Mononuclear cell (primary cell): ENCODE results near the gene MGARP. TPM values are rescaled to one million over a fixed set of nuclear protein-coding genes. Genes with fewer than 3 reads are reported as not detected.

Source experiments
- H3K27me3 ChIP-seq: 2 replicates; pipeline ENCODE4 v1.6.0; 2011; ENCODE audit warnings: low read length, control low read depth; ENCODE audit not compliant: insufficient read depth
- H3K4me1 ChIP-seq: 2 replicates; pipeline ENCODE4 v1.5.1; 2011; ENCODE audit warnings: mild to moderate bottlenecking, low read length, control low read depth; ENCODE audit not compliant: insufficient read depth
- H3K4me3 ChIP-seq: 2 replicates; pipeline ENCODE4 v1.5.1; 2011; ENCODE audit warnings: mild to moderate bottlenecking, low read length, moderate library complexity
- H3K9me3 ChIP-seq: 2 replicates; pipeline ENCODE4 v1.5.1; 2011; ENCODE audit warnings: low read depth, mild to moderate bottlenecking, control low read depth, low read length
- total RNA-seq: library from RNA; depleted of rRNA; stranded (reverse); fragments of >200 nt; gene quantifications from one replicate; pipeline ENCODE4 v1.2.3, GENCODE V29; 2012

MGARP gene
- total RNA-seq, 1 donor = not detected

GRCh38 chr4:139301821-139302611 is 22.0 kb upstream of the MGARP start, which contains the start of gene NDUFC1:
TSS of gene NDUFC1 (minus strand) at chr4:139302477. CDS start at chr4:139295798, 6,679 bp downstream.
- H3K4me3 ChIP-seq = peak within 1 kb of the TSS; percentile 92
- H3K4me1 ChIP-seq = peaks cover 30% of the 10 kb centered on the region
- no peaks in the 10 kb centered on the region for H3K27me3 ChIP-seq

GRCh38 chr4:139301113-139301820 is 21.2 kb upstream of the MGARP start, which contains the start of gene NAA15:
TSS of gene NAA15 (plus strand) at chr4:139301505. CDS start at chr4:139301778, 273 bp downstream.
- peaks cover 30% of the 10 kb centered on the region for H3K4me1 ChIP-seq
- no peaks in the 10 kb centered on the region for H3K27me3 ChIP-seq
- H3K9me3 ChIP-seq = no peaks in the 10 kb centered on the region
- H3K4me3 ChIP-seq = peak within 1 kb of the TSS; percentile 92

More at GRCh38 chr4:139301821-139302611, 22.0 kb upstream of the MGARP start, which contains the start of gene NDUFC1:
- no peaks in the 10 kb centered on the region for H3K9me3 ChIP-seq

GRCh38 chr4:139300431-139301112 is 20.5 kb upstream of the MGARP start:
- Histone ChIP-seq H3K27me3 (no peaks in the 10 kb centered on the region), H3K4me3 (peak overlapping the region; percentile 92), H3K9me3 (no peaks in the 10 kb centered on the region), H3K4me1 (peaks cover 35% of the 10 kb centered on the region)

GRCh38 chr4:139299536-139299935 is 19.5 kb upstream of the MGARP start:
- H3K9me3 ChIP-seq = no peaks in the 10 kb centered on the region
- H3K4me1 ChIP-seq = peaks cover 37% of the 10 kb centered on the region
- H3K4me3 ChIP-seq = no peak overlapping the region
- H3K27me3 ChIP-seq = no peaks in the 10 kb centered on the region

- Histone ChIP-seq H3K4me3 (no peak overlapping the region), H3K9me3 (no peaks in the 10 kb centered on the region), H3K4me1 (peaks cover 38% of the 10 kb centered on the region), H3K27me3 (no peaks in the 10 kb centered on the region)
These were observed 17.0 kb upstream of the MGARP start for GRCh38 chr4:139297001-139297410.

GRCh38 chr4:139295942-139296299 is 15.9 kb upstream of the MGARP start:
- no peaks in the 10 kb centered on the region for H3K9me3 ChIP-seq
- H3K27me3 ChIP-seq = no peaks in the 10 kb centered on the region
- H3K4me1 ChIP-seq = peaks cover 38% of the 10 kb centered on the region
- peak overlapping the region; percentile 90 for H3K4me3 ChIP-seq

- H3K9me3 ChIP-seq = no peaks in the 10 kb centered on the region
- H3K27me3 ChIP-seq = no peaks in the 10 kb centered on the region
- H3K4me1 ChIP-seq = peaks cover 32% of the 10 kb centered on the region
- peak overlapping the region; percentile 90 for H3K4me3 ChIP-seq
These were observed 15.3 kb upstream of the MGARP start for GRCh38 chr4:139295206-139295941.

- Histone ChIP-seq H3K27me3 (peaks cover 13% of the 10 kb centered on the region), H3K9me3 (no peaks in the 10 kb centered on the region), H3K4me3 (no peak overlapping the region), H3K4me1 (no peaks in the 10 kb centered on the region)
These were observed 6.2 kb upstream of the MGARP start for GRCh38 chr4:139286186-139286698.

- Histone ChIP-seq H3K4me3 (no peak overlapping the region), H3K4me1 (peaks cover 19% of the 10 kb centered on the region), H3K9me3 (no peaks in the 10 kb centered on the region), H3K27me3 (peaks cover 48% of the 10 kb centered on the region)
These were observed 2.7 kb upstream of the MGARP start for GRCh38 chr4:139282721-139283075.

- Histone ChIP-seq H3K4me1 (peaks cover 19% of the 10 kb centered on the region), H3K4me3 (no peak overlapping the region), H3K27me3 (peaks cover 53% of the 10 kb centered on the region), H3K9me3 (no peaks in the 10 kb centered on the region)
These were observed 2.2 kb upstream of the MGARP start for GRCh38 chr4:139282065-139282720.

- H3K4me3 ChIP-seq = no peak overlapping the region
- peaks cover 75% of the 10 kb centered on the region for H3K27me3 ChIP-seq
- peaks cover 19% of the 10 kb centered on the region for H3K4me1 ChIP-seq
- no peaks in the 10 kb centered on the region for H3K9me3 ChIP-seq
These were observed 889 bp downstream of the MGARP start for GRCh38 chr4:139278912-139279759.

GRCh38 chr4:139278485-139278884 is 1.5 kb downstream of the MGARP start:
- Histone ChIP-seq H3K27me3 (peaks cover 75% of the 10 kb centered on the region), H3K9me3 (no peaks in the 10 kb centered on the region), H3K4me3 (peak overlapping the region; percentile 6), H3K4me1 (peaks cover 19% of the 10 kb centered on the region)

- peaks cover 53% of the 10 kb centered on the region for H3K27me3 ChIP-seq
- no peaks in the 10 kb centered on the region for H3K9me3 ChIP-seq
These were observed 4.7 kb downstream of the MGARP start for GRCh38 chr4:139275281-139275735.

More at GRCh38 chr4:139275281-139275735, 4.7 kb downstream of the MGARP start:
- H3K4me3 ChIP-seq = no peak overlapping the region
- H3K4me1 ChIP-seq = peaks cover 19% of the 10 kb centered on the region
